OCI-LY3 (cell line): ENCODE measurements around the gene DOCK2.

ENCODE experiments used
- EZH2phosphoT487 ChIP-seq: fragments of 200-600 bp; shearing (Covaris generic); IDR thresholded peaks from 2 replicates; pipeline ENCODE4 v1.6.1; 2018; ENCODE audit warnings: antibody characterized with exemption, mixed run types, low read depth
- TF ChIP-seq, protein P1 (sequence below): fragments of 200-600, 300-600 bp; sonication (generic); IDR thresholded peaks from 2 replicates; pipeline ENCODE4 v1.5.1; 2014; ENCODE audit warnings: antibody characterized with exemption, low read length, low read depth

DNA sequence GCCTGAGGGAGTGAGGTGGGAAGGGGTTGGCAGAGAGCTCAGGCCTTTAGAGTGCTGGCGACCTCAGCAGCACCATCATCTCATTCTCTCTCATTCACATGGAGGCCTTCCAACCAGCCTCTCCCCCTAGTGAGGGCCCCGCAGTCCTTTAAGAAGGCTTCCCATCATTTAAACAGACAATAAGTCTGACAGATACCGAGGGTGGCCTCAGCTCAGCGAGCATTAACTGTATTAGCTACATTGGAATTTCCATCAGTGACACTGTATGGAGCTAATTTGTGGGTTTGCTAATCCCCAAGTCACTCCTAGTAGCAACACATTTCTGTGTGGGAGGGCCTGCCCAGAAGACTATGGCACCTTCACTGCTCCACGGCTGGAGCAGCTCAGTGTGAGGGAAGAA, 267.4 kb downstream of the DOCK2 start:
- TF ChIP-seq, protein P1, sequence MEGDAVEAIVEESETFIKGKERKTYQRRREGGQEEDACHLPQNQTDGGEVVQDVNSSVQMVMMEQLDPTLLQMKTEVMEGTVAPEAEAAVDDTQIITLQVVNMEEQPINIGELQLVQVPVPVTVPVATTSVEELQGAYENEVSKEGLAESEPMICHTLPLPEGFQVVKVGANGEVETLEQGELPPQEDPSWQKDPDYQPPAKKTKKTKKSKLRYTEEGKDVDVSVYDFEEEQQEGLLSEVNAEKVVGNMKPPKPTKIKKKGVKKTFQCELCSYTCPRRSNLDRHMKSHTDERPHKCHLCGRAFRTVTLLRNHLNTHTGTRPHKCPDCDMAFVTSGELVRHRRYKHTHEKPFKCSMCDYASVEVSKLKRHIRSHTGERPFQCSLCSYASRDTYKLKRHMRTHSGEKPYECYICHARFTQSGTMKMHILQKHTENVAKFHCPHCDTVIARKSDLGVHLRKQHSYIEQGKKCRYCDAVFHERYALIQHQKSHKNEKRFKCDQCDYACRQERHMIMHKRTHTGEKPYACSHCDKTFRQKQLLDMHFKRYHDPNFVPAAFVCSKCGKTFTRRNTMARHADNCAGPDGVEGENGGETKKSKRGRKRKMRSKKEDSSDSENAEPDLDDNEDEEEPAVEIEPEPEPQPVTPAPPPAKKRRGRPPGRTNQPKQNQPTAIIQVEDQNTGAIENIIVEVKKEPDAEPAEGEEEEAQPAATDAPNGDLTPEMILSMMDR: no peak
- no peak for TF ChIP-seq EZH2phosphoT487
